ENCODE data around the gene C3orf49.
A peak's percentile ranks its signal among the peaks of the same experiment; 100 is the strongest.

C3orf49 gene

DNA sequence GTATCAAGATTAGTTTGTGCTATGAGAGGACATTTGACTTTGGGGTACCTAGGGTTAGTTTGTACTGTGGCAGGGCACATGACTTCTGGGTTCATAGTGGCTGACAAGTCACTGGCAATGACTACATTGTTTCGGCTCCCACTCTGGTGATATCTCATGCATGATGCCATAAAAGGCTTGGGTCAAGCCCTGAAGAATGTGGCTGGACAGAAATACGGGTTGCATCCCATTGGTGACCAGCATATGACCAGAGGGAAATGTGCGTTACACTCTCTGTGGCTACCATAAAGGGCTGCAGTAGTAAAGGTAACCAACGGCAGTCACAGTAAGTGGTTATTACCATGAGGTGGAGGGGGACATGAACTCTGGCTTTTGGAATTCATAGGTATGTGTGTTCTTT, 26.1 kb downstream of the C3orf49 start:
- in situ Hi-C loops (cut with HindIII; ENCODE audit: low pct_ligation_motif_present, low pct_unique_long_range_greater_than_20kb, low sequenced_read_pairs), result no loop called here
- DNase-seq, result no peak

DNA sequence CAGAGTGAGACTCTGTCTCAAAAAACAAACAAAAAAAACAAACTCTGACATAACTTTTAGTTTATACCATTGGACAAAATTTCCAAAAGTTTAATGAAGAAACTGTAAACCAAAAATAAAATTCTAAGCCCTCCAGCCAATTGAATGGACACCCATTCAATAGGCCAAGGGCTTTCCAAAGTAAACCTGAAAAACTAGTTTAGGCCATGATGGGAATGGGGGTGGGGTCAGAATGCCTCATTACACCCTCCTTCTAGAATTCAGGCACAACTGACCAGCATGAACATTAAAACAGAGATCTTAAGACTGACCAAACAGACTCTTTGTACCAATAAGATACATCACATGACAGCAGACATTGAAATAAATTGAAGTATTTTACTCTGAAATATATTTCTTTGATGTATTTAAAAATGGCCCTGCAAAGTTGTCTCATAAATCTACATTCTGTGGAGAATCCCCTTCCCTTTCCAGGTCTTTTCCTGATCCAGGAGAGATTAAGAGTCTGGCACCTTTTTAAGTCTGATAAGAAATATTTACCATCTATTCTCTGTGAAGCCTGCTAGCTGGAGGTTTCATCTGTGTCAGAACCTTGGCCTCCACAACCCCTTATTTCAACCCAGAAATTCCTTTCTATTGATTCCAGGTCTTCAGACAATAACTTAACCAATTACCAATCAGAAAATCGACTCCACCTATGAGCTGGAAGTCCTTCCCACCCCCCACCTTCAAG, 28.8 kb downstream of the C3orf49 start:
- DNase-seq, result no peak
- in situ Hi-C loops (cut with HindIII; ENCODE audit: low pct_ligation_motif_present, low pct_unique_long_range_greater_than_20kb, low sequenced_read_pairs), result no loop called here

DNA sequence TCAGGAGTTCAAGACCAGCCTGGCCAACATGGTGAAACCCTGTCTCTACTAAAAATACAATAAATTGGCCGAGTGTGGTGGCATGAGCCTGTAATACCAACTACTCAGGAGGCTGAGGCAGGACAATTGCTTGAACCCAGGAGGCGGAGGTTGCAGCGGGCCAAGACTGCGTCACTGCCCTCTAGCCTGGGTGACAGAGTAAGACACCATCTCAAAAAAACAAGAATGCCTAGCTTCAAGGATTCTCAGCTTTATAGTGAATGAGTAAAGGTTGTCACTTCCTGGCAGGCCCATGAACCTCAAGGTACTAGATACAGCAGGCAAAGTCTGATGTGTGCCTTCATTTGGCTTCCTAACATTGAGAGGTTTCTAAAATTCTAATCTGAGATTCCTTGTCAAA, 30.1 kb downstream of the C3orf49 start:
- no peak for DNase-seq
- in situ Hi-C loops (cut with HindIII; ENCODE audit: low pct_ligation_motif_present, low pct_unique_long_range_greater_than_20kb, low sequenced_read_pairs), result no loop called here

DNA sequence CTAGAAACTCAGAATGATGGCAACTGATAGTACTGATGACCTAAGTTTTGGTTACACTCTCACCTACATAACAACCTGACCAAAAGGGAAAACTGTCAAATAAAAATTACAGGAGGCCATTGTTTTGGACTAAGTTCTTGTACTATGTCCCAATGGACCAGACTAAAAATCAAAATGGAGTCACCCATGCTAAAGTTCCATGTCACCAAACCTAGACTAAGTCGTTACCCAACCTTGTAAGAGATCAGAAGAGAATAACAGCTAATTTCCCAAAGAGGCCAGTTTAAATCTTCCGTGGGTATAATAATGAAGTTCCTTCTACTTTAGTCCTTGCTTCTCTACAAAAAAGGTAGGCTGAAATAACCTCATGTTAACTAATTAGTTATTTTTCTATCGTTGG, 32.2 kb downstream of the C3orf49 start:
- no peak for DNase-seq
- in situ Hi-C loops (cut with HindIII; ENCODE audit: low pct_ligation_motif_present, low pct_unique_long_range_greater_than_20kb, low sequenced_read_pairs), result no loop called here

DNA sequence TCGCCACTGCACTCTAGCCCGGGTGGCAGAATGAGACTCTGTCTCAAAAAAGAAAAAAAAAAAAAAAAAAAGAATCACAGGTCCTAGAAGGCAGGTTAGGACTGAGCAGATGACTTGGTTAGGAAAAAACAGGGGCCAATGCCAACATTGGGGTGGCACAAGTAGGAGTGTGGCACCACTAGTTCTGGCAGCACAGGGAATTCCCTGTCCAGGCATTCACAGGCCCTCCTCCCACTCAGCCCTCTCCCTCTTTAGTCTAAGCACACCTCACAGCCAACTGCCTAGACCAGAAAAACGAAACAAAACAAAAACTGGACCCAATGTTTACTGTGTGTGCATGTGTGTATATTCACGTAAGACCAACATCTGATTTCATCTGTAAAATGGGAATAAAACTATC, 34.0 kb downstream of the C3orf49 start:
- in situ Hi-C loops (cut with HindIII; ENCODE audit: low pct_ligation_motif_present, low pct_unique_long_range_greater_than_20kb, low sequenced_read_pairs), result no loop called here
- no peak for DNase-seq

DNA sequence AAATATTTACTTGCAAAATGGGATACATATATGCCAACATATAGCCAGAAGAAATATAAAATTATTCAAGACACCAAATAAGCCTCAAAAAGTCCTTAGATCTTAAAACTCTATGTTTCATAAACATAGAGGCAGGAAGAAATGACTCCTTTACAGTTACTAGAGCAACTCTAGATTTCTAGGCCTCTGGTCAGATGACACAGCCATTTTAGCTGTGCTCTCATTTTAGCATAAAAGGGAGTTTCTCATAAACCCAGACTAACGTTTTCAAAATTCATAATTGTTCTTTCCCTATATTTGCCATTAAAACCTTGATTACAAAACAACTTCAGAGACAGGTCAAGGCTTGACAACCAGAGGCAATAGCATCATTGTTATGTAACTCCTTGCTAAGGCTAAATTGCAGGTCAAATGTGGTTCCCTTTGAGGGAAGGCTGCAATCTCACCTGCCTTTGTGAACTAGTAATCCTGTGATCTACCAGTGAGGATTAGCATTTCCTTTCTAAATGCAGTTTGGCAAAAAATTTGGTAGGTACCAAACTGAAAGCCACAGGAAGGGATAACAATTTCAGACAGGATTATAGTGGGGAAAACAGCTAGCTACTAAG, 36.3 kb downstream of the C3orf49 start:
- in situ Hi-C loops (cut with HindIII; ENCODE audit: low pct_ligation_motif_present, low pct_unique_long_range_greater_than_20kb, low sequenced_read_pairs), result no loop called here
- no peak for DNase-seq

DNA sequence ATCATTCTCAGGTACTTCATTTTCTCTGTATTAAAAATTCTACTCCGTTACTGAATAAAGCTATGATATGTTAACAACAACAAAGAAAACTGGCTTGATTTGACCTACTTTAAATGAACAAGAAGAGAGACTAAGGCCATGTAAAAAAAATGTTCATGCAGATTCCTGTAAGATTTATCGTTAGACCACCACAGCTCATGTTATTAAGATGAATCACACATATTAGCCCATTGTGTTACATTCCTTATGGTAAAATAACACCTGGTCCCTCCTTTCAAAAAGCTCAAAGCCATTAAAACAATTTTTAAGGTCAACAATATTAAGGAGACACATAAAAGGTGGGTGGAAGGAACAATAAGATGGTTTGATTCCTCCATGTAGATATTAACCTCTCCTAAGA, 38.2 kb downstream of the C3orf49 start:
- no peak for DNase-seq
- in situ Hi-C loops (cut with HindIII; ENCODE audit: low pct_ligation_motif_present, low pct_unique_long_range_greater_than_20kb, low sequenced_read_pairs), result no loop called here

DNA sequence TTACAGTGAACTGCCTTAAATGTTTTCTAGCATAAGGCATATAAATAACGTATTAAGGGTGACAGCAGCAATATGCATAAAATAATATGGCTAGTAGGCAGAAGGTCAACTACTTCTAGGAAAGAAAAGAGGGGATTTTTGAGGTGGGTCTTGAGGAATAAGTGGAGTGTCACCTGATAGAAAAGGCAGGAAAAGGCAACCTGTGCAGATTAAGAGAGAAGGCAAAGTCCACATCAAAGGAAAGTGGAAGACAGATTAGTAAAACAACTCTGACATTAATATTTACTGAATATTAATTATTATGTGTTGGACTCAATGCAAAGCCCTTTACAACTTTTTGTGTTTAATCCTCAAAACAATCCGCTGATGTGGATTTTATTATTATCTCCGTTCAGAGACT, 41.7 kb downstream of the C3orf49 start:
- no peak for DNase-seq
- in situ Hi-C loops (cut with HindIII; ENCODE audit: low pct_ligation_motif_present, low pct_unique_long_range_greater_than_20kb, low sequenced_read_pairs), result no loop called here

DNA sequence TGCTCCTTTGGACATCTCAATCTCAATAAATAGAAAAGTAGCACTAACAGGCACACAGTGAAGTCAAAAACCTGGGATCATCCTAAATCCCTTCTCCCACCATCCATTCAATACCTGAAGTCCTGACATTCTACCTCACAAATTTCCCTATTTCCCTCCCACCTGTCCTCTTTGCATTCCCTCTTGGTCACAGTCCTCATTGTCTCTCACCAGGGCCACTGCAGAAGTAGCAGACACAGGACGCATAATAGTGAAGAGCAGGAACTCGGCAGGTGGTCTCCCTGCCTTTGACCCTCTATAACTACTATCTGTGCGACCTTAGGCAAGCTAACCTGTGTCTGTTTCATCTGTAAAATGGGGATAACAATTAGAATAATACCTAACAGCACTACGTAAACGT, 42.2 kb downstream of the C3orf49 start:
- DNase-seq, result no peak
- in situ Hi-C loops (cut with HindIII; ENCODE audit: low pct_ligation_motif_present, low pct_unique_long_range_greater_than_20kb, low sequenced_read_pairs), result no loop called here

DNA sequence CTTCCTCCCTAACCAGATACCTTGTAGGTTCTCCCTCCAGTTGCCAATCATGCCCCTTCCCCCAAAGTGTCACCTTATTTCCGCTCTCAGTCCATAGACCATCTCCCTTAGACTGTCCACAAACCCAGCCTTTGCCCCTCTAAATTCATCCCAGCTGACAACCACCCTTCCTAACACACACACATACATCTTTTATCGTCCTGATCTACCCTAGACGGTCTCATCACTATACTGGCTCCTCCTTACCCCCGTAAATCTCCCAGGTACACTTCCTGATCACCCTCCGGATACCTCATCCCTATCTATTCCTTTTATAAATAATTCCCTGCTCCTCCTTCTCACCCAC, 43.7 kb downstream of the C3orf49 start:
- in situ Hi-C loops (cut with HindIII; ENCODE audit: low pct_ligation_motif_present, low pct_unique_long_range_greater_than_20kb, low sequenced_read_pairs), result no loop called here
- DNase-seq, result no peak

DNA sequence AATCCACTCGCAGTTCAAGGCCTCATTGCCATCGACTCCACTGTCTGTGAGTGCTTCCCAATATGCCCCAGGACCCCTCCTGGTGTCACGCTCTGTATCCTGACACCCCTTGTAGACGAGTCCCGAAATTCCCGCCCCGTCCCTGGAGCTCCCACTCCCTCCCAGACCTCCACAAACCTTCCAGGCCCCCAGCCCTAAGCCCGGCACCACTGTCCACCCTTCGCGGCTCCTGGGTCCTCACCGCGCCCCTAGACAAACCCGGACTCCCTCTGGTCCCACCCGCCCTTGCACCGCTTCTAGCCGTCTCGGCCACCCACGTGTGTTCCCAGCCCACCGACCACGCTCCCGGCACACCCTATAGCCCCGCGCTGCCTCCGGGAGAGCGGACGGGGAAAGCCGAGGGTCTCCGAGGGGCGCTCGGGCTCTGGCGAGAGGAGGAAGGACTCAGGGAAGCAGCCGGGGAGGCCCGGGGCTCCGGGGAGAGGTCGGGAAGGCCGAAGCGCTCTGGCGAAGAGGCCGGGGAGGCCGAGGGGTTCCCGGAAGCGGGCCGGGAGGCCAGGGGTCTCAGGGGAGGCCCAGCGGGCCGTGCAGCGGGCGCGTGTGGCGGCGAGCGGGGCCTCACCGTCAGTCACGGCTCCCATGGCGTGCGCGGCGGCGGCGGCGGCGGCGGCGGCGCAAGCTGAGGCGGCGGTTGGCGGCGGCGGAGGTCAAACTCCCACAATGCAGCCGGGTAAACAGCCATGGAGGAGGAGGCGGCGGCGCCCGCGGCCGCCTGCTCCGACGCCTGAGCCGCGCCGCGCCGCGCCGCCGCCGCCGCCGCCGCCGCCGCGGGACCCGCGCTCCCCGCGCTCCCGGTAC, 44.3 kb downstream of the C3orf49 start, which contains the start of the genes ATXN7 and THOC7:
Gene ATXN7 (plus strand): TSS at position 718 of the 858 bp plus-strand sequence. CDS start 48,732 bp downstream, outside the sequence.
Gene THOC7 (minus strand): TSS at position 656 of the 858 bp plus-strand sequence. CDS start 15 bp downstream, at position 641.
- peak; percentile 58 for DNase-seq
- in situ Hi-C loops (cut with HindIII; ENCODE audit: low pct_ligation_motif_present, low pct_unique_long_range_greater_than_20kb, low sequenced_read_pairs), result no loop called here

DNA sequence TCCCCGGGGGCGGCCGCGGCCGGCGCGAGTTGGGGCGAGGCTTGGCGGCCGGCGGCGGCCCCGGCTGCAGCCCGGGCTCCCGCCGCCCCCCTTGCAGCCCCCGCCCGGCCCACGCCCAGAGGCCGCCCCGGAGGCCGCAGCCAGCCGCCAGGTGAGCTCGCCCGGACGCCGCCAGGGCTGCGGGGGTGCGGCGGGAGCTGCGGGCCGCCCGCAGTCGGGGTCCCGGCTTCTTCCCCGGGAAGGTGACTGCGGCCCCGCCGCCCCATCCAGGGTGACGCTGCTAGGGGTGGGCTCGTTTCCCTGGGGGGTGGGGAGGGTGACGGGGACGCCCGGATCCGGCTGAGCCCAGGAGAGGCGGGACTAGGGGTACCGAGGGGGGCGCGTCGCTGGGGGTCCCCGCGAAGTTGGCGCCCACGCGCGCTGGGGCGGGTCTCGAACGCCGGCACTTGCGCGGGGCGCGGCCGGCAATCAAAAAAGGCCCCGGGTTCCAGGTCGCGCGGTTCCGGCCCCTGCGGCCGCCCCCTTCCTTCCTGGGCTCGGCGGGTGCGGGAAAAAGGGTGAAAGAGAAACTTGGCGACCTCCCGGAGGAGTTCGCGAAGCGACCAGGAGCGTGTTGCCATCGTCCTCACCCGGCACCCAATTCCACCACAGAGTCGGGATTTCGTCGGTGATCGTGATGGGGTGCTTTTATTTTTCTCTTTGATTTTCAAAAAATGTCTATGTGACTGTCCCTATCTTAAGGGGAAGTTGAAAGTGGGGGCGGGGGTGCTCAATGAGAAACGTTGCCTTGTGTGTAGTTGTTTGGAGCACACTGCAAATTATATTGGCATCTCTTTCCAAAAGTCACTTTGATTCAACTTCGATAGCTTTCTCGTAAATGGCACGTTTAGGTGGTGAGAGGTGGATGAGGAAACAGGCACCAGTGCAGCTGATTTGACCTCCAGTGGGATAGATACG, 45.2 kb downstream of the C3orf49 start:
- DNase-seq, result peak; percentile 32
- in situ Hi-C loops (cut with HindIII; ENCODE audit: low pct_ligation_motif_present, low pct_unique_long_range_greater_than_20kb, low sequenced_read_pairs), result no loop called here

DNA sequence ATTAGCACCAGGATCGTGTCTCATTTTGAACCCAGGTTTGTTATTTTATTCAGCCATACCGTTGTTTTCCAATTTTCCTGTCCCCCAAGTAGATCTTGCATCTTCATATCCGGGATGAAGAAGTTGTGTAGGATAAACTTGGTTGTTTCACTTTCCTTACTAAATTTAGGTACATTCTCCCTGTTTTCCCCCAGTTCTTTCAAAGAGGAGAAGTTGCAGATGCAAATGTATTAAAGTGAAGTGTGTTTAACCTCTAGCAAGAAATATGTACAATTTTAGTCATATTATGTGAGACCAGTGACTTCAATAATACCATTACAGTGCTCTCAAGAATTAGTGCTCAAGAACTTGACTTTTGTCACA, 45.8 kb downstream of the C3orf49 start:
- in situ Hi-C loops (cut with HindIII; ENCODE audit: low pct_ligation_motif_present, low pct_unique_long_range_greater_than_20kb, low sequenced_read_pairs), result no loop called here
- no peak for DNase-seq

DNA sequence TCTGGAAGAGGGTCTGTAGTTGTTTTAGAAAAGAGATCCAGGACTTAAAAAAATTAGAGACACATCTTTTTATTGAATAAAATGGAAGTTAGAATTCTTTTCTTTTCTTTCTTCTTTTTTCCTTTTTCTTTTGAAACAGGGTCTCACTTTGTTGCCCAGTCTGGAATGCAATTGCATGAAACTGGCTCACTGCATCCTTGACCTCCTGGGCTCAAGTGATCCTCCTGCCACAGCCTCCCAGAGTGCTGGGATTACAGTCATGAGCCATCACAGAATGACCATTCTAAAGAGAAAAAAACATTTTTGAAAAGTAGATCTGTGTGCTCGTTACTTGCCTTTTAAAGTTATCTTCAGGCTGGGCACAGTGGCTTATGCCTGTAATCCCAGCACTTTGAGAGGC, 48.1 kb downstream of the C3orf49 start:
- DNase-seq, result no peak
- in situ Hi-C loops (cut with HindIII; ENCODE audit: low pct_ligation_motif_present, low pct_unique_long_range_greater_than_20kb, low sequenced_read_pairs), result no loop called here

DNA sequence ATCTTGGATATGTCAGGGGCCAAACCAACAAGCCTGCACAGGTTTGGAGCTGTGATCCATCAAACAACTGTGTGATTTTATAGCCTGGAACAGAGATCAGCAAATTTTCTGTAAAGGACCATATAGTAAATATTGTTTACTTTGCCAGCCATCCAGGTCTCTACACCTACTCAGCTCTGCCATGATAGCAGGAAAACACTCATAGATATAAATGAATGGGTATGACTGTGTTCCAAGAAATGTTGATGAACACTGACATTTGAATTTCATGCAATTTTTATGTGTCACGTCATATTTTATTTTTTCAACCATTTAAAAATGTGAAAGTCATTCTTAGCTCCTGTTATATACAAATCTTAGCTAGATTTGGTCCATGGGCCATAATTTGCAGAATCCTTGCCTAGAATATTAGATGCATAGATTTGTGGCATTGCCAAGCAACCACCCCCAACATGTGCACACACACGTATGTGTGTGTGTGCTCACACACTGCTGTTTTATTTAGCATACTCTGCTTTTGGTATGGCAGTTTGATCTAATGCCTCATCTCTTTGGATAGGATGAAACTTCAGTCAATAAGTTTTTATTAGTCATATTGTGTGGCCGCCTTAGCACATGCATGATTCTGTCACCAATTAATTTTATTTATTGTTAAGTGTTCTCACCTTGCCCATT, 51.0 kb downstream of the C3orf49 start:
- no peak for DNase-seq
- in situ Hi-C loops (cut with HindIII; ENCODE audit: low pct_ligation_motif_present, low pct_unique_long_range_greater_than_20kb, low sequenced_read_pairs), result no loop called here

DNA sequence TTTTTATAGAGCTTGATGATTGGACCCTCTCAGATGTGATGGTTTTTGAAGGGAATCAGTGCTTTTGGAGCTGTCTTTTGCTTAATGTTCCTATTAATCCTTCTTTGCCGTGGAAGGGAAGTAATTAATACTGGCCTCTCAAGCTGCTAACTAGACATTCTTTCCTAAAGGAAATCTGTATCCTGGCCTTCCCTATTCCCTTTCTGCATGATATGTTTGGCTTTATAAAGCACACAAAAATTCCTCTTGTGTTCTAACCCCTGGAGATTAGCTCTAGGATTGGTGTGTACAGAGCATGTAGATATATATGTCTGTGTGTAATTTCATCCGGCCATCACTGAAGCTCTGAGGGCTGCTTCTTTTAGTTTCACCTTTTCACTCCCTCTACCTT, 51.5 kb downstream of the C3orf49 start:
- in situ Hi-C loops (cut with HindIII; ENCODE audit: low pct_ligation_motif_present, low pct_unique_long_range_greater_than_20kb, low sequenced_read_pairs), result no loop called here
- DNase-seq, result no peak

DNA sequence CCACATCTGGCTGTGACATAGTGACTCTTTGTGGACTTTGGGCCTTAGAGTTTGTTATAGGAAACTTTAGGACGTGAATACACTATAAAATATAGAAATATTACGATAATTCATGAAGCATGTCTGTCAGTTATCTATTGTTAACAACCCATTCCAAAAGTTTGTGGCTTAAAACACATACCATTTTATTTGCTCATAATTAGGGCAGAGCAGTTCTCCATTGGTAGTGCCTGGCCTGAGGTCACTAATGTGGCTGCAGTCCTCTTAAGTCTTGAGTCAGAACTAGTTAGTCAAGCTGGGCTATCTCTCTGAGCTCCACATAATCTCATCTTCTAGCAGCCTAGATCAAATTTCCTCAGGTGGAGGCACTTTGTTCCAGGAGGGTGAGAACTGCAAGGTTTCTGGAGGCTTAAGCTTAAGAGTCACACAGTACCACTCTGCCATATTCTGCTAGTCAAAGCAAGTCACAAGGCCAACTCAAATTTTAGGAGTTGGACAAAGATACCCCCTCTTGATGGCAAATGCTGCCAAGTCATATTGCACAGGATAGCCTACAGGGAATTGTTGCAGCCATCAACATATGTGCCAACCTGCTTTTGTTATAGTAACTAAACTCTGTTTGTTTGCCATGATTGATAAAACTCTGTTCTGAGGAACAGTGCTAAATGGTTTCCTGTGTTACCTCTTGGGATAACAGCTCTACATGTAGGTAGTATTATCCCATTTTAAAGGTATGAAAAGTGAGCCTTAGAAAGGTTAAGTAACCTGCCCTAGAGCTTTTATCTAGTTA, 53.2 kb downstream of the C3orf49 start:
- in situ Hi-C loops (cut with HindIII; ENCODE audit: low pct_ligation_motif_present, low pct_unique_long_range_greater_than_20kb, low sequenced_read_pairs), result no loop called here
- DNase-seq, result peak; percentile 25
